NCI-H226 (cell line): ENCODE results near the gene CDC42SE2.
A peak's percentile ranks its signal among the peaks of the same experiment; 100 is the strongest.
"Not testable (repeated sequence)": the region's sequence is repeated elsewhere in the genome, so short reads cannot be mapped to it uniquely, and the experiment has no call there.

Source experiments
- DNase-seq: peaks from one replicate; pipeline ENCODE4 v3.0.0-alpha.2; 2015

The CDC42SE2 gene

GRCh38 chr5:131252824-131253171 is 11.1 kb upstream of the CDC42SE2 start:
- DNase-seq: no peak

DNA sequence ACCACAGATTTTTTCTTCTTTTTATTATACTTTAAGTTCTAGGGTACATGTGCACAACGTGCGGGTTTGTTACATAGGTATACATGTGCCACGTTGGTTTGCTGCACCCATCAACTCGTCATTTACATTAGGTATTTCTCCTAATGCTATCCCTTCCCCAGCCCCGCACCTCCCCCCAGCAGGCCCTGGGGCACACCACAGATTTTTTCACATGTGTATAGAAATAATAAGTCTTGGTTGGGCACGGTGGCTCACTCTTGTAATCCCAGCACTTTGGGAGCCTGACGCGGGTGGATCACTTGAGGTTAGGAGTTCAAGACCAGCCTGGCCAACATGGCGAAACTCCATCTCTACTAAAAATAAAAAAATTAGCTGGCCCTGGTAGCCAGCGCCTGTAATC is 9.8 kb upstream of the CDC42SE2 start:
- not testable (repeated sequence) for DNase-seq

DNA sequence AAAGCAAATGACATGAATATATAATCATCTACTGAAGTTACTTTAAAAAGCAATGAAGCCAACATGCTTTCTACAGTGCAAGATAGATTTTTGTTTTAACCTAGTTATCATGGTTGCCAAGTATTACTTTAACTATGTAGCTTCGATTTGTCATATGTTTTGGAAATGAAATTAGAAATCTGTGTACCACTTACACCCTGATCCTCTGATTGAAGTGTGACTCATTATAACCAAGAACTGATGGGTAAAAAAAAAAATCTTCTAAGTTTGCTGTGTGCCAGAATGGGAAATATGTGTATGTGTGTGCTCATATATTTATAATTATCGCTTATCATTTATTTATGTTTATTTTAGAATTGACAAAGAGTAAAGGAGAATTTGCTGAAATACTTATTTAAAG is 9.1 kb upstream of the CDC42SE2 start:
- DNase-seq: no peak

- no peak for DNase-seq
These were observed 7.4 kb upstream of the CDC42SE2 start for GRCh38 chr5:131256507-131256823.

GRCh38 chr5:131258733-131259132 is 5.1 kb upstream of the CDC42SE2 start:
- no peak for DNase-seq

DNA sequence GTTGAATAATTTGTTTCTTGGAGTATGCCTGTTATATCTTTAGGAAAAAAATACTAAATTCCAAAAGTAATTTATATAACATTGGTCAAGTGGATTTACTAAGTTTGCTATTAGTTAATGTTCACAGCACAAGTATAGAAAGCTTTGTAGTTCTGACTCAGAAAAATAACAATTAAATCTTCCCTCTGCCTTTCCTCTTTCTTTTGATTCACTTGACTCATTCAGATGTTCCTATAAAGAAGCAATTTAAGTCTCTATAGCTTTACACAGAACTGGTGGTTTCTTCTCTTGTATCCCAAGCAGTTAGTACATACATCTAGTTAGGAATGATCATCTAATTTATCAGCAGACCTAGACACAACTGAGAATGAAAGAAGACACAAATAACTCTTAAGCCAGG is 4.5 kb upstream of the CDC42SE2 start:
- DNase-seq: no peak

GRCh38 chr5:131260895-131261294 is 3.0 kb upstream of the CDC42SE2 start:
- no peak for DNase-seq

- DNase-seq: no peak
These were observed 2.4 kb upstream of the CDC42SE2 start for GRCh38 chr5:131261483-131261882.

- no peak for DNase-seq
These were observed 806 bp upstream of the CDC42SE2 start for GRCh38 chr5:131262953-131263541.

DNA sequence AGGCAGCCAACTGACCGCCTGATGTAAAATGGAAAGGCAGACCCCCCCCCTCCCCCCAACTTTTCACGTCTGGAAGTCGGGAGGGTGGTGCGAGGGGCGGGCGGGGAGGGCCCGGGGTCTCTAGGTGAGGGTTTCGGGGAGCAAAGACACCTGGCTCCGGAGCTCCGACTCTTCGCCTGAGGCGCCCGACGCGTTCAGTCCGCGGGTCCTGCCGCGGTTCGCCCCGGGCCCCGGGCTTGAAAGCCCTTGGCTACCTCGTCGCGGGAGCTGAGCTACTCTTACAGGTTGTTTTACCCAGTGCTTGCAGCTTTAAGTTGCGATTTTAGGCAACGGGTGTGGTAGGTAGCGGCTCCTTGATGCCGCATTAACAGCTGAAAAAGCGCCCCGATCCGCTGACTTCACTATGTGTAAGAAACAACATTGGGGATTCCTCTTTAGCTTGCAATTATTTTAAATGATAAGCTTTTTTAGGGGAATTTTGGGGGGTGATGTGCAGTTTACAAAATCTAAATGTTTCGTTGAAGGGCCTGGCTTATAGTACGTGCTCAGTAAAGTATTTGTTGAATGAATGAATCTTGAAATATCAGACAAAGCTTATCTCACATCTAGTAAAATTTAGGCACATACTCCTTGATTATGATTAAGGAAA is 722 bp downstream of the CDC42SE2 start:
- no peak for DNase-seq

- DNase-seq: no peak
These were observed 1.5 kb downstream of the CDC42SE2 start for GRCh38 chr5:131265311-131265803.

DNA sequence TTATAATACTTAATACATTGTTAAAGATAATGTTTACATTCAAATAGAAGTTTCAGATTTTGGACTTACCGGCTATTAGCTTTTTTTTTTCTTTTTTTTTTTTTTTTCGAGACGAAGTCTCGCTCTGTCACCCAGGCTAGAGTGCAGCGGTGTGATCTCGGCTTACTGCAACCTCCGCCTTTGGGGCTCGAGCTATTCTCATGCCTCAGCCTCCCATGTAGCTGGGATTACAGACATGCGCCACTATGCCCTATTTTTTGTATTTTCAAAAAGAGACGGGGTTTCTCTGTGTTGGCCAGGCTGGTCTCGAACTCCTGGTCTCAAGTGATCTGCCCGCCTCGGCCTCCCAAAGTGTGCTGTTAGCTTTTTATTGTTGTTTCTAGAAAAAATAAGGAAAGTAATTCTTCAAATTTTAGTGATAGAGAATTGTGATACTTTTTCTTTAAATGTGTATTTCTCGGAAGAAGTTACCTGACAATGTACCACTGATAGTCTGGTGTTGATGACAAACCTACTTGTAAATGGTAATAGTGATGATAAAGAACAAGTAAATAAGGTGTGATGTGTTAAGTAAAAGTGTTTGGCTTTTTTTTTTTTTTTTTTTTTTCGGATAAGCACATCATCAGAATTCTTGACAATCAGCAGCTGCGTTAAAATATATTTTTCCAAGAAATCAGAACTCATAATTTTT is 2.7 kb downstream of the CDC42SE2 start:
- no peak for DNase-seq

DNA sequence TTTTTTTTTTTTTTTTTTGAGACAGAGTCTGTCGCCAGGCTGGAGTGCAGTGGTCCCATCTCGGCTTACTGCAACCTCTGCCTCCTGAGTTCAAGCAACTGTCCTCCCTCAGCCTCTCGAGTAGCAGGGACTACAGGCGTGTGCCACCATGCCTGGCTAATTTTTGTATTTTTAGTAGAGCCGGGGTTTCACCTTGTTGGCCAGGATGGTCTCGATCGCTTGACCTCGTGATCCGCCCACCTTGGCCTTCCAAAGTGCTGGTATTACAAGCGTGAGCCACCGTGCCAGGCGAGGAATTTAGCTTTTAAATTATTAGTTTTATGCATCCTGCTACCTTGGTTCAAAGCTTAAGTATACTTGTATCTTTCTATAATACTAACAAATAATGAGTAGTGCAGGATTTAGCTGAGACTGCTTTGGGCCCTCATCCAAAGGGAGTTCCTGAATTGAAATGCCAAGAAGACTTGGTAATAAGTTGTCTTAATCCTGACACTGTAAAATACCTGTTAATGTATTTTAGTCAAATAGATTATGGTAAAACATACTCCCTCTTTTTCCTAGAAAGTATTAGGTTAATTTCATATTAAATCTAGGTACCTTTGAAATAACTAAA is 5.0 kb downstream of the CDC42SE2 start:
- peak; percentile 29 for DNase-seq

DNA sequence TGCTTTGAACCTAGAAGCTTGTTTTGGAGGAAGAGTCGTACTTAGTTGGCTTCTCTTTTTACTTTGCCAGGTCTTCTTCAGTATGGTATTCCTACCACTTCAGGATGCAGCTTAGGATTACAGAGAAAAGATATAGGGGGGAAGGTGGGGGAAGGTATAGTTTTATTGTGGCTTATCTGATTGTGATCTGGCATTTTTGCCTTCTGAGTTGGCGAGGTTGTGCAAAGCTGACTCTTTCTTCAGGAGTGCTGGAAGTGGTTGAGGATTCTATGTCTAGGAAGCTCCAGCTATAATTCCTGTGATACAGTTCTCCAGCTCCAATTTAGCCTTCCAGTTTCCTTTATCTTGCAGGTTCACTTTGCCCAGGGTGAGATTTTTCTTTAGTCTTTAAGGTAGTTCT is 7.0 kb downstream of the CDC42SE2 start:
- peak; percentile 49 for DNase-seq

- DNase-seq: not testable (repeated sequence)
These were observed 8.0 kb downstream of the CDC42SE2 start for GRCh38 chr5:131271888-131272287.

DNA sequence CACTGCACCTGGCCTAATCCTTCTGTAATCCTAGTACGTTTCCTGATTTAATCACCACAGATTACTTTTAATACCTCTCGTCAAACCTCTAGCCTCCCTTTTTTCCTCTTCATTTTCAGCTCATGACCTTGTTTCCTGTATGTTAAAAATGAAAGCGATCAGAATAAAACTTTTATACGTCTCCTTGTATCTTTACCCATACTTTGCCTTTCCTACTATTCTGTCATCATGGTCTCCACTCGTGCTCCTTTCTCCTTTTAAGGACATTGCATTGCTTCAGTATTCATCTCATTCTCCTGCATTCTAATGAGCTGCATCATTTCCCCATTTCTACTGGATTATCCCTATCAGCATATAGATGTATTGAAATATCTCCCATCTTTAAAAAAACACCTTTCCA is 8.5 kb downstream of the CDC42SE2 start:
- DNase-seq: no peak

- DNase-seq: no peak
These were observed 8.9 kb downstream of the CDC42SE2 start for GRCh38 chr5:131272724-131273123.

DNA sequence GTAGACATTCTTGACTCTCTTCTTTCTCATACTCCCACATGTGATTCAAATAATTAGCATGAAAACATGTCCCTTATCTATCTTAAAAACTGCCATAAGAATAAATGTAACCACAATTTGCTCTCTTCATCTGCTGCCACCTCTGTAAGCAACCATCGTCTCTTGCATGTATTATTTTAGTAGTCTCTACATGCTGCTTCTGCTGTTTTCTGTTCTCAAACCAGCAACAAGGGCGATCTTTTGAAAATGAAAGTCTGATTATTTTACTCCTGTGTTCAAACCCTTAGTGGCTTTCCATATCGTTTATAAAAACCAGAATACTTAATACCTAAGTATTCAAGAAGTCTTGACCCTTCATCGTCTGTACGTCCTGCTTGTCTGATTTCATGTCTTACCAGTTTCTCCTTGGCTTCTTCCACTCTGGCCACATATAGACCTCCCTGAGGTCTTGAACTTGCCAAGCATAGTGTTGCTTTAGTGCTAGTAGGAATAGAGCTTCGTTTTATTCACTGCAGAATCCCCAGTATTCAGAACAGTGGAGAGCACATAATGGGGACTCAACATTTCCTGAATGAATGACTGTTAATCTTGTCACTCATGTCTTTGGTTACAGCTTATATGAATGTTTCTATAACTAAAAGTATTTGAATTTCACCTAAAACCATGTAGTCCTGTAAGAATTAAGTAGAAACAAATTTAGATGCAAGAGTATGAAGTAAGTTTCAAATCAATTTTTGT is 10.6 kb downstream of the CDC42SE2 start:
- DNase-seq: no peak

DNA sequence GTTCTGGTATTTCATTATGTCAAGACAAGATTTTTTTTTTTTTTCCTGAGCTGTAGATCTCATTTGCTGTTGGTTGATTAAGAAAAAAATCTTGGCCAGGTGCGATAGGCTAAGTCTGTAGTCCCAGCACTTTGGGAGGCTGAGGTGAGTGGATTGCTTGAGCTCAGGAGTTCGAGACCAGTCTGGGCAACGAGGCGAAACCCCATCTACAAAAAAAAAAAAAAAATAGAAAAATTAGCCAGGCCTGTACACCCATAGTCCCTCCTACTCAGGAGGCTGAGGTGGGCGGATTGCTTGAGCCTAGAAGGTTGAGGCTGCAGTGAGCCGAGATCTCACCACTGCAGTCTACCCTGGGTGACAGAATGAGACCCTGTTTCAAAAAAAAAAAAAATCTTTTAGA is 12.2 kb downstream of the CDC42SE2 start:
- no peak for DNase-seq

GRCh38 chr5:131277447-131277846 is 13.6 kb downstream of the CDC42SE2 start:
- DNase-seq: no peak

DNA sequence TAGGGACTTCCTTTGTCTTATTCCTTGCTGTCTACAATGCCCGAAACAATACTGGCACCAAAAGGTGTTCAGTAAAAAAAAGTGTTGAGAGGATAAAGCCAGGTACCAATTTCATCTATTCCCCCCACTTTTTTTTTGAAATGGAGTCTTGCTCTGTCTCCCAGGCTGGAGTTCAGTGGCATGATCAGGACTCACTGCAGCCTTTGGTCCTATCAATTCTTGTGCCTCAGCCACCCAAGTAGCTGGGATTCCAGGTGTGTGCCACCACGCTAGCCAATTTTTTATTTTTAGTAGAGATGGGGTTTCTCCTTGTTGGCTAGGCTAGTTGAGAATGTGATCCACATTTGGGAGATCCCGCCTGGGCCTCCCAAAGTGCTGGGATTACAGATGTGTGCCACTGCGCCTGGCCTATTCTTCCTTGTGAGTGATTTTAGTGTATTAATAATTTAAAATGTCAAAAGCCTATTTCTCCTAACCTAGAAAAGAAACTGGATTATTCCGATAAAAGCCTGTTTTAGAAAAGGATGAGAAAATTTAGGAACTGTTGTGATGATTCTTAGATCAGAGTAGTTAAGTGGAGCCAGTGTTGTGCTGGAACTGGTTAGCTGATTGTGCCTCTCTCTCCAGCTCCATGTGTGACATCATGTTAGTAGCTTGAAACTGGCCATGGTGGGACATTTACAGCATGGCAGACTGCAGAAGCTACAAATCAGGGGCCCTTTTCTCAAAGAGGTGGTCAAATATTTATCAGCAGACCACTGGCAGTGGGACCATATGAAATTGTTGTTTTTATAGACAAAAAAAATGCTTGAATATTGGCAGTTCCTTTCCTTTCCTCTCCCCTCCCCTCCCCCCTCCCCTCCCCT is 14.3 kb downstream of the CDC42SE2 start:
- no peak for DNase-seq

DNA sequence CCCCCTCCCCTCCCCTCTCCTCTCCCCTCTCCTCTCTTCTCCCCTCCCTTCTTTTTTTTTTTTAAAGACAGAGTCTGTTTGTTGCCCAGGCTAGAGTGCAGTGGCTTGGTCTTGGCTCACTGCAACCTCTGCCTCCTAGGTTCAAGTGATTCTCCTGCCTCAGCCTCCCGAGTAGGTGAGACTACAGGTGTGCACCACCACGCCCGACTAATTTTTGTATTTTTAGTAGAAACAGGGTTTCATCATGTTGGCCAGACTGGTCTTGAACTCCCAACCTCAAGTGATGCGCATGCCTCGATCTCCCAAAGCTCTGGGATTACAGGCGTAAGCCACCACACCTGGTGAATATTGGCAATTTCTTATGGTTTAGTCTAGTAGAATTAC is 14.9 kb downstream of the CDC42SE2 start:
- not testable (repeated sequence) for DNase-seq
